Measurements from ENCODE around the gene EVC.
"Not testable (repeated sequence)": the region's sequence is repeated elsewhere in the genome, so short reads cannot be mapped to it uniquely, and the experiment has no call there.

The EVC gene

GRCh38 chr4:5708449-5709206, 2.4 kb upstream of the EVC start, which contains the start of gene EVC2:
Gene EVC2 (minus strand): TSS chr4:5708559. CDS start chr4:5708513, 46 bp downstream.
- DNase-seq, result peak in 6 of 14 donors; percentile 4 to 52 (median 21)

DNA sequence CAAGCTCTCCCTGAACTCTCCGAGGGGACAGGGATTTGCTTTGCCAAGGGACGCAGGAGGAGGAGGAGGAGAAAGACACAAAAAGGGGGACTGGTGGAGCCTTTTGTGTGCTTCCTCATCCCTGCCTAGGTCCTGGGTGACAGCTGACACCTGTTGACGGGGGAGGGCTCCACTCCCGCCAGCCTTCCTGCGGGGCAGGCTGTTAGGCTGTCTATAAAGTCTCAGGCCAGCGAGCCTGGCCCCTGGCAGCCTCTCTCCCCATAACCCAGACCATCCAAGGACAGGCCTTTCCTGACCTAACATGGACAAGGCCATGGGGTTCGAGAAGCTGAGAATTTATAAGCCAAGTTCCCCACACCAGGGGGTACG, 1.8 kb upstream of the EVC start:
- no peak for DNase-seq

- no peak for DNase-seq
Observed at GRCh38 chr4:5710065-5710960, 688 bp upstream of the EVC start.

DNA sequence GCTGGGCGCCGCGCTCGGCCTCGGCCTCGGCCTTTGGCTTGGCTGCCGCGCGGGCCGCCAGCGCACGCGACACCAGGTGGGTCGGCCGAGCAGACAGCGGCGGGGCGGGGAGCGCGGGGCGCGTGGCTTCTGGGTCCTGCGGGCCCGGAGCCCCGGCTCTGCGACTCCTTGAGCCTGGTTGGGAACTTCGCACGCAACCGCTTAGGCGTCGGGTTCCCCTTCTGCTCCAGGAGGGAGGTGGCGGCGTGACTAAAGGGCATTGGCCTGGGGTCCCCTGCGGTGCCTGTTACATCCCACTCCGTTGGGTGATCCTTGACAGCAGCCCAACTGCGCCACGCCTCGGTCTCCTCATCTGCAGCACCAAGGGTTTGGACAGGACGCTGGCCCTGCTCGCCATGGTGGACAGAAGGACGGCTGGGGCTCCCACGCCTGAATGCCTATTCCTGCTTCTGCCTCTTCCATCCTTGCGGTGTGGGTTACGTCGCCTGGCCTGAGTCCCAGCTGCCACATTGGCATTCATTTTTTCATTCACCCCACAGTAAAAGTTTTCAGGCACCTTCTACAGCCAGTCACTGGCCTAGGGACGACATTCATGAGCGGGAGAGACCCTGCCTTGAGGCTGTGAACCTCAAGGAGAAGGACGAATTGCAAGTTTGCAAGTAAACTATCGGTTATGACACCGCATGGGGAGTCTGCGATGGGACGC, 631 bp downstream of the EVC start:
- peak in 2 of 14 donors; percentile 3 to 20 for DNase-seq

GRCh38 chr4:5712517-5712916, 1.5 kb downstream of the EVC start:
- no peak for DNase-seq

DNA sequence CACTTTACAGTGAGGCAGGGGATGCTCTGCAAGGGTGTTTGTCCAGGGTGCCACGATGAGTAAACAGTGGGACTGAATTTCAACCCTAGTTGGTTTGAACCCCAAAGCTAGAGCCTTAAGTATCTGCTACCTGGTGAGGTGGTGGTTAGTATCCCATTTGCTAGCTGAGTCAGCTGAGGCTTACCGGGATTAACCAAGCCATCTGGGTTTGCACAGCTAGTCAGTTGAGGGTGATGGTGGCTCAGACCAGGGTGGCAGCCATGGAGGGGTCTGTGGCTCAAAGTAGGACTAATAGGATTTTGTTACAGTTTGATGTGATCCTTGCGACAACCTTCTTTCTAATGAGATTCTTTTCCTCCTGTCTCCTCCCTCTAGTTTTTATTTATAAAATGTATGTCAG, 1.9 kb downstream of the EVC start:
- no peak for DNase-seq

DNA sequence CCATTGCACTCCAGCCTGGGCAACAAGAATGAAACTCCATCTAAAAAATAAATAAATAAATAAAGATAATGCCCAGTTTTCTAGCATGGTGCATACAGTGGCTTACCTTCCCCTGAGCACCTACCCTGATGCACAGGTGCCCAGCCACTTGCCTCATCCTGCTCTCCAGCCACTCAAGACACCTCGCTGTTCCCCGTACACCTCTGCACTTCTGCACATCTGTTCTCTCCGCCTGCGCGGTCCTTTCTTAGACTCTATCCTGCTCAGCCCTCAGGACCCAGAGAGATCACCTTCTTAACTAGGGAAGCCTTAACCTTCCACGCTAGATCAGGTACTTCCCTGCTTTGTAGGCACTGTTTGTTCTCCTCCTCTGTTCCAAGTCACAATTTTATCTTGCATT, 2.9 kb downstream of the EVC start:
- DNase-seq, result no peak

DNA sequence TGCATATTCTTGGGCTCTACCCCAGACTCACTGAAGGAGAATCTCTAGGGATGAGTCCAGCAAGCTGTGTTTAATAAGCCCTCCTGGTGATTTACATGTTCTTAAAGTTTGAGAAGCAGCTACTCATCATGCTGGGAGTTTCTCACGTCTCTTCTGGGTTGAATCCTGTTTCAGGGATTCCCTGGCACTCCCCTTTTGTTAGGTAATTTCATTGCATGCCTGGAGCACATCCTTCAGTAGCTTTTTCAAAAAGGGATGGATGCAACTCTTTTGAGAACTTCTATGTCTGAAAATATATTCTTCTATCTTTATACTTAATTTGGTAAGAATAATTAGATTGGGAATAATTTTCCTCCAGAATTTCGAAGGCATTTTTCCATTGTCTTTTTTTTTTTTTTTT, 4.4 kb downstream of the EVC start:
- no peak for DNase-seq

GRCh38 chr4:5716391-5716790, 5.4 kb downstream of the EVC start:
- no peak for DNase-seq

DNA sequence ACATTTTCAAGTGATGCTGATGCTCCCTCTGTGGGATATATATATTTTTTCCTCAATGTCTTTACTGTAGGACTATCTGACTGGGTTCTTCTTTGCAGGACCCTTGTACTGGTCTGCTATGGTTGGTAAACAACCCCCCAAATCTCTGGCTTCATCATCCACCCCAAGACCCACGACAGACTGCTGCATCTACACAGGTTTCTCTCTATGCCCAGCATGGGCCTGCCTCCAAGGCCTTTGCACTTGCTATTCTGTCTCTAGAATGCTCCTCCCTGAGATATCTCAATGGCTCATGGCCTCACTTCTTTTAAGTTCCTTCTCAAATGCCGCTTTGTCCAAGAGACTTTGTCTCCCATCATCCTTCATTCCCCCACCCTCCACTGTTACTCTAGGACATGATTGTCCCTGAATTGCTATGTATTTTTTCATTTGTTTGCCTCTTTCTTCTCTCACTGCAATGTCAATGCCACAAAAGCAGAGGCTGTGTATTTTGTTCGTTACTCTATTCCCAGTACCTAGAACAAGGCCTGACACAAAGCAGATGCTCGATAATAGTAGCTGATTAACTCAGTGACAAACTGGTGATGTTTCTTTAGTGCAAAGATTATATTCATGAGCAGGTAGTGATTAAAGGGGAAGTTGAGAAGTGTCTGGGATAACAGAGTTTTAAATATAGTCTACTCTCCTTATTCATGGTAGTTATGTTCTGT, 6.6 kb downstream of the EVC start:
- DNase-seq, result no peak

- no peak for DNase-seq
Observed at GRCh38 chr4:5718411-5718810, 7.4 kb downstream of the EVC start.

DNA sequence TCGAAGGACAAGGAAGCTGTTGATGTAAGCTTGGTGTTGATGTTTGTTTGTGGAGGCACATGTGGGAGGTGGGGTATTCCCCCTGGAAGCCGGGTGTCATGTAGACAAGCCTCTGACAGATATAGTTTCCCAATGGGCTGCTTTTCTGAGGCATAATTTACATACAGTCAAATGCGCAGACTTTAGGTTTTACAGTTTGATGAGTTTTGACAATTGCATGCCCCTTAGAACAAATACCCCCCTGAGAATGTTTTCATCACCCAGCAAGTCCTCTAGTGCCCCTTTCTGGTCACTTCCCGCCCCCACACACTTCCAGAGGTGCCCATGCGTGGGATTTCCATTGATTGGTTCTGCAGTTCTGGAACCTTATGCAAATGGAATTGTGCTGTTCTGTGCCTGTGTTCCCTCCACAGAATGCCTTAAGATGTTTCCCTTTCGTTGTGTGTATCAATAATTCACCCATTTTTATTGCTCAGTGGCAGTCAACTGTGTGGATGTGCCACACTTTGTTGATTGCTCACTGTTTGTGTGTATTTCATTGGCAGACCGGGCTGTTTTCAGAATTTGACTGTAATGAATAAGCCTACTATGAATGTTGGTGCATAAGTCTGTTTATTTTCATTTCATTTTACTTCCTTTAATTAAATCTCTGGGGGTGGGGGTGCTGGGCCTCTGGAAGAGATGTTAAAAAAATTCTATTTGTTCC, 8.5 kb downstream of the EVC start:
- DNase-seq, result no peak

GRCh38 chr4:5720157-5720850, 9.3 kb downstream of the EVC start:
- DNase-seq, result no peak

GRCh38 chr4:5720980-5721379, 10.0 kb downstream of the EVC start:
- DNase-seq, result no peak

DNA sequence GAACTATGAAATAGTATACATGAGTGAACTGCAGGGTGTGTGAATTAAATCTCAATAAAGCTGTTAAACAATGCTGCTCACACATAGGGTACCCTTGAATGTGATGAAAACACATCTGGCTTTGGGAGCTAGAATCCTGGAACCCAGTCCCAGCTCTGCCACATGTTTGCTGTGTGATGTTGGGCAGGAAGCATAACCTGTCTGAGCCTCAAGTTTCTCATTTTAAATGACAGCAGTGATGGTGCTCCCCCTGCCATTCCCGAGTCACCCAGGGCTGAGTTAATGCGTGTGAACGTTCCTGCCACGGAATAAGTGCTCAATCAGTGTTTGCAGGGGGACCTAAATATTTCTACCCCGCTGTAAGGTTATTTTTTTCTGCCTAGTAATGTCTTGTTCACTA, 10.9 kb downstream of the EVC start:
- no peak for DNase-seq

DNA sequence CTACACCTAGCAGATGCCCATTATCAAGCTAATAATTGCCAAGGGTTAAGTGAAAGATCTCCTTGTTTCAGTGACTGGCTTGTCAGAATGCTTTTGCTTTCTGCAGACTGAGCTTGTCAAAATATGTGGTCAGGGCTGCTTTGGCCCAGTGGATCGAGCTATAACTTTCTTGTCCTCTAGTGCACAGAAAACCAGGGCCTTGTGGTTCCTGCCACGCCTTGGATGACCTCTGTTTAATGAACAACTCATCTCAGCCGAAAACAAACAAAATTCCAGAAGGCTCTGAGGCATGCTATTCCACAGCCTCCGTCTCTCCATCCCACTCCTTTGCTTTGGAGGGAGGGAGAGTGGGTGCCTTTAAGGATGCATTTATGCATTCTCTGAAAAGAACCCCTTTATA, 11.3 kb downstream of the EVC start:
- DNase-seq, result no peak

DNA sequence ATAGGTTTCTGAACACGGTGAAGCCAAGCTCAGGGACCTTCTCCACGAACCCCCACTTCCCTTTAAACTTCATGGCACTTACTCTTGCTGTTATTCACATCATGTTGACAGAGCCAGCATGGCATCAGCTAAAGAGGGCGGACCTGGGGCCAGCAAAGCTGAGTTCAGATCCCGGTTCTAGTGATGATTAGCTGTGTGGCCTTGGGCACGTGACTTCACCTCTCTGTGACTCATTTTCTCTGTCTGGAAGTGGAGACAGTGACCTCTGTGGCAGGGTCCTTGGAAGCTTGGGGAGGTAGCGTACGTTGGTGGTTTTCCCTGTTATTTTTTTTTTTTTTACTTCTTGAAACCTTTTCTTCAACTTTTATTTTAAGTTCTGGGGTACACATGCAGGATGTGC, 13.4 kb downstream of the EVC start:
- no peak for DNase-seq

DNA sequence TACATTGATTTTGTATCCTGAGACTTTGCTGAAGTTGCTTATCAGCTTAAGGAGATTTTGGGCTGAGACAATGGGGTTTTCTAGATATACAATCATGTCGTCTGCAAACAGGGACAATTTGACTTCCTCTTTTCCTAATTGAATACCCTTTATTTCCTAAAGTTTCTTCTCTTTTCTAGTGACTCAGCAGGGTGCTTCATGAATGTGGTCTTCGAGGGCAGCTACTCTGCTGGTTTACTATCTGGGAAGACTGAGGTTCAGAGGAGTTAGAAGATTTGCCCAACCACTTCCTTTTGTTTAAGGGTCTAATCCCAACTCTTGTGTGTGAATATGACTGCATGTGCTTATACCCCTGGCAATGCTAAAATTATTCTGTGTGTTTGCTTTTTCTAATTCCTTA, 17.4 kb downstream of the EVC start:
- not testable (repeated sequence) for DNase-seq

DNA sequence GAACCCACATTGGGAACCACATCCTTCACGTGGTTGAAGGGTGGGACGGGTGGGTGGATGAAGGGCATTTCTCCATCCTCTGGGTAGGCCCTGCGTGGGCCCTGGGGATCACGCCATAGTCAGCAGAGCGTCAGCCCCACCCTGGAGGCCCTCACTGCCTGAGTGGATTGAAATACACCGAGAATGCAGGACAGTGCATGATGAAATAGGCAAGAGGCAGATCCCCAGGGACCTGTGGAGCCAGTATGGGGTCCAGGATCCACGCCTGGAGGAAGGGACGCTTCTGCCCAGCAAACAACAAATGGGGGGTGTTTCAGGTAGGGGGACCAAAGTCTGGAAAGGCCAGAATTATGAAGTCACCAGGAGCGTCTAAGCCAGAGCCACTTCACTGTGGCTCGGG, 19.4 kb downstream of the EVC start:
- no peak for DNase-seq

DNA sequence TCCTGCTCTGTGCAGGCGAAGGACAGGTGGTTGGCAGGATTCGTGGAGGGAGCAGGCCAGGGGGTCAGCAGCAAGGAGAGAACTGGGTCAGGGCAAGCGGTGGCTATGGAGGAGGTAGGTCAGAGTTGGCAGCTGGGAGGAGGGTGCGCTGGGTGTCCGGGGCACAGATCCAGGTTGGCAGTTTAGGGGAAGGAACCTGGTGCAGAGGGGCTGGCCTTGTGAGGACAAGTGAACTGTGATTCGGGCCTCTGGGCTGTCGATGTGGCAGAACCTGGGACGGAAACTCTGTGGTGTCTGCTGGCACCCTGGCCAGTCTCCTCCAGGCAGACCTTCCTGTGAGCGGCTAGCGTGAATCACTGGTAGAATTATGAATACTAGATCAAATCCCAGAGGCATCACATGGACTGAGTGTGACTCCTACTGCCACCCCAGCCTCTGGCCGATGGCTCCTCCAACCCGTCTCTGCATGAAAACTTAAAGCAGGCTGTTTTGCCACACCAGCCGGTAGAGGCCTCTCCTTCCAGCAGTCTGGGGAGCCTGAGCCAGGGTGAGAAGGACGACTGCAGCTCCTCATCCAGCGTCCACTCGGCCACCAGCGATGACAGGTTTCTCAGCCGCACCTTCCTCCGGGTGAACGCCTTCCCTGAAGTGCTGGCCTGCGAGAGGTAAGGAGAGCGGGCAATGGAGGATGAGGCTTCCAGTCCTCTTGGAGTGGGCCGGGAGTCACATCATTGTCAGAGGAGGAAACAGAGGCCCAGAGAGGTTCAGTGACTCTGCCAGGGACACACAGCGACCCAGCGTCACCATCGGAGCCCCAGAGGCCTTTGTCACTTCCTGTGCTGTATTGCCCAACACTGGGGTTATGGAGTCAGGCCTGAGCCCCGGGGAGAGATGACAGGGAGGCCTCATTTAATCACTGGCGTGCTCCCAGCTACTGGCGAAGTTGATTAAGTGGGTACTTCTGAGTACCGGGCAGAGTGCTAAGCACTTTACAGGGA, 20.3 kb downstream of the EVC start:
- no peak for DNase-seq

All from C1 segment of cervical spinal cord (tissue), 14 donors.